ENCODE results near the gene CFAP92. TPM values are rescaled to one million over a fixed set of nuclear protein-coding genes. Genes with fewer than 3 reads are reported as not detected.

The CFAP92 gene
- total RNA-seq, 1 experiment from 2014 or later, result 0.92 TPM

GRCh38 chr3:129032716-129033115, 38.8 kb upstream of the CFAP92 start:
- Mint-ChIP-seq H3K27ac (no peak overlapping the region), H3K27me3 (ENCODE audit: low read depth) (peaks cover 28% of the 10 kb centered on the region), H3K4me1 (0 out of 4 replicates have a peak, but pooled peaks cover 0 to 3% of the 10 kb centered on the region in 2 experiments), H3K9me3 (no peaks in the 10 kb centered on the region; a peak in 1 of 5 replicates), H3K4me3 (no peak overlapping the region), H3K36me3 (ENCODE audit: insufficient read depth in 1 of 3, low read depth in 3 of 3) (no peaks in the 10 kb centered on the region)
- no peak overlapping the region for H3K27ac ChIP-seq (ENCODE audit: insufficient read length, low read depth, low read length)
- no peaks in the 10 kb centered on the region for H3K79me2 ChIP-seq (ENCODE audit: insufficient read depth, low read length)
- H4K20me1 ChIP-seq (ENCODE audit: control insufficient read depth, insufficient read depth, insufficient read length), result no peaks in the 10 kb centered on the region
- H2BK20ac ChIP-seq (ENCODE audit: low read depth, low read length, poor library complexity, severe bottlenecking), result no peak overlapping the region
- H3K27me3 ChIP-seq (ENCODE audit: insufficient read depth, low read length), result no peaks in the 10 kb centered on the region
- H3K18ac ChIP-seq (ENCODE audit: insufficient read length, low read depth, low read length), result no peak overlapping the region
- no peak overlapping the region for H2AFZ ChIP-seq (ENCODE audit: low read length)
- H2BK15ac ChIP-seq (ENCODE audit: low read depth, low read length), result no peak overlapping the region
- no peak overlapping the region for H3K4ac ChIP-seq (ENCODE audit: low read depth, low read length)
- no peak overlapping the region for H3K23ac ChIP-seq (ENCODE audit: insufficient read length, low read depth, low read length)
- no peak overlapping the region for H4K5ac ChIP-seq (ENCODE audit: insufficient read length, low read depth, low read length)
- no peaks in the 10 kb centered on the region for H3K9me3 ChIP-seq (ENCODE audit: control insufficient read depth, low read depth, low read length)
- no peak overlapping the region for H2AK5ac ChIP-seq (ENCODE audit: insufficient read length, low read length)
- H2BK120ac ChIP-seq (ENCODE audit: low read depth, low read length, poor library complexity, severe bottlenecking), result no peak overlapping the region
- no peak overlapping the region for H4K91ac ChIP-seq (ENCODE audit: insufficient read length, low read depth, low read length)
- H3T11ph ChIP-seq (ENCODE audit: low read length), result no peak overlapping the region
- H3K79me1 ChIP-seq (ENCODE audit: insufficient read depth, low read depth, low read length, poor library complexity, severe bottlenecking), result no peaks in the 10 kb centered on the region
- no peaks in the 10 kb centered on the region for H3K23me2 ChIP-seq (ENCODE audit: insufficient read length, low read depth, low read length, poor library complexity, severe bottlenecking)
- DNase-seq, result no peak
- no peak overlapping the region for H3K56ac ChIP-seq (ENCODE audit: insufficient read length, low read depth, low read length)
- H4K8ac ChIP-seq (replicated peaks; ENCODE audit: insufficient read length, low read depth, low read length), result no peak overlapping the region
- H2BK12ac ChIP-seq (ENCODE audit: insufficient read length, low read depth, low read length), result no peak overlapping the region
- no peak overlapping the region for H3K14ac ChIP-seq (ENCODE audit: insufficient read depth, low read length)
- no peak overlapping the region for H2BK5ac ChIP-seq (ENCODE audit: insufficient read length, low read length)
- no peaks in the 10 kb centered on the region for H3K4me1 ChIP-seq (ENCODE audit: insufficient read depth, low read length)
- no peak for TF ChIP-seq CTCF (conservative IDR thresholded peaks at IDR 0.05)
- H3K4me2 ChIP-seq (ENCODE audit: insufficient read depth, insufficient read length, low read length), result no peak overlapping the region
- WGBS (ENCODE audit: extremely low coverage, insufficient read length, low lambda C conversion rate), result no CpG with 5 or more reads among the region's 14 CpGs
- H3K9ac ChIP-seq (ENCODE audit: extremely low read depth, insufficient read length, low read length), result no peak overlapping the region
